ENCODE data around the gene KRTAP5-1. TPM values are rescaled to one million over a fixed set of nuclear protein-coding genes. Genes with fewer than 3 reads are reported as not detected.

KRTAP5-1 gene
- not detected in 2 replicates for total RNA-seq

GRCh38 chr11:1584661-1585370 lies at the start of gene KRTAP5-1:
KRTAP5-1 (minus strand) TSS chr11:1585283; CDS start chr11:1585249, 34 bp downstream.

GRCh38 chr11:1629326-1630185 lies 44.5 kb upstream of the KRTAP5-1 start, which contains the start of gene KRTAP5-5:
KRTAP5-5 (plus strand) TSS chr11:1629775; CDS start chr11:1629841, 66 bp downstream.

GRCh38 chr11:1622086-1622485 lies 37.0 kb upstream of the KRTAP5-1 start, which contains the start of gene KRTAP5-4:
KRTAP5-4 (minus strand) TSS chr11:1622138; CDS start chr11:1622093, 45 bp downstream.

GRCh38 chr11:1608363-1608762 lies 23.3 kb upstream of the KRTAP5-1 start, which contains the start of gene KRTAP5-3:
KRTAP5-3 (minus strand) TSS chr11:1608463; CDS start chr11:1608385, 78 bp downstream.

GRCh38 chr11:1597994-1598380 lies 12.9 kb upstream of the KRTAP5-1 start, which contains the start of gene KRTAP5-2:
KRTAP5-2 (minus strand) TSS chr11:1598294; CDS start chr11:1598250, 44 bp downstream.

GRCh38 chr11:1572197-1573076 lies 12.6 kb downstream of the KRTAP5-1 start, which contains the start of gene DUSP8:
DUSP8 (minus strand) TSS chr11:1572271; CDS start chr11:1565826, 6,445 bp downstream.

Other genes starting within 250 kb of the KRTAP5-1 start
- gene BRSK2, start 195.3 kb downstream of the KRTAP5-1 start, total RNA-seq = 0.50 TPM in 1 of 2 replicates, not detected in the other
- 19.9 and 24.4 TPM in 2 replicates for gene MOB2, start 98.5 kb downstream of the KRTAP5-1 start, total RNA-seq
- 0.44 and 0.50 TPM in 2 replicates for gene DUSP8, start 13.0 kb downstream of the KRTAP5-1 start, total RNA-seq
- not detected in 2 replicates for gene KRTAP5-2, start 13.0 kb upstream of the KRTAP5-1 start, total RNA-seq
- gene KRTAP5-3, start 23.2 kb upstream of the KRTAP5-1 start, total RNA-seq = not detected in 2 replicates
- gene KRTAP5-4, start 36.9 kb upstream of the KRTAP5-1 start, total RNA-seq = not detected in 2 replicates
- not detected in 2 replicates for gene KRTAP5-5, start 44.5 kb upstream of the KRTAP5-1 start, total RNA-seq
- not detected in 2 replicates for gene KRTAP5-6, start 111.9 kb upstream of the KRTAP5-1 start, total RNA-seq
- gene IFITM10, start 165.3 kb upstream of the KRTAP5-1 start, total RNA-seq = 0.89 and 1.5 TPM in 2 replicates
- gene CTSD, start 178.6 kb upstream of the KRTAP5-1 start, total RNA-seq = 125 and 288 TPM in 2 replicates
- gene SYT8, start 249.7 kb upstream of the KRTAP5-1 start, total RNA-seq = not detected in 2 replicates

Measured in uterine smooth muscle cell (primary cell).